IMR-90 (cell line): ENCODE results near the gene MANSC4. TPM values are rescaled to one million over a fixed set of nuclear protein-coding genes. Genes with fewer than 3 reads are reported as not detected.
A peak's percentile ranks its signal among the peaks of the same experiment; 100 is the strongest.

ENCODE experiments used
- ATAC-seq: fragments of 200-7000 bp; cut with Tn5 transposase; 2 replicates; pipeline ENCODE4 v1.9.1; 2020; ENCODE audit warnings: low read depth, mild to moderate bottlenecking, moderate library complexity
- BruUV-seq: library from RNA; stranded (reverse); fragments of 400-500 nt; replicated peaks from 2 replicates; lab custom pipeline; 2021; lab: Mats Ljungman, UMichigan
- CTCF ChIA-PET: fragments of 300-600 bp; formaldehyde crosslinking; extraction: SDS; loops from one replicate; lab custom pipeline; 2021; ENCODE audit warnings: antibody characterized with exemption; lab: Yijun Ruan, JAX
- POLR2A ChIA-PET: fragments of 300-600 bp; sonication (Branson Sonifier 250); formaldehyde crosslinking; loops from one replicate; lab custom pipeline; 2022; ENCODE audit warnings: antibody characterized with exemption; ENCODE audit not compliant: unreplicated experiment; lab: Charles Lee
- DNase-seq: peaks from one replicate; pipeline ENCODE4 v3.0.0; 2013
- H2AFZ ChIP-seq: replicated peaks from 2 replicates; pipeline ENCODE3; 2013; ENCODE audit warnings: low read length, mild to moderate bottlenecking; ENCODE audit not compliant: poor library complexity
- H2AK5ac ChIP-seq: 2 replicates; pipeline ENCODE4 v1.6.1; 2013; ENCODE audit warnings: low read depth, low read length, inconsistent platforms
- H2AK9ac ChIP-seq: replicated peaks from 2 replicates; pipeline ENCODE3; 2013; ENCODE audit warnings: mild to moderate bottlenecking, low read depth, low read length, moderate library complexity; ENCODE audit not compliant: poor library complexity
- H2BK120ac ChIP-seq: 2 replicates; pipeline ENCODE4 v1.6.1; 2013; ENCODE audit warnings: low read depth, low read length, inconsistent platforms
- H2BK15ac ChIP-seq: 3 replicates; pipeline ENCODE4 v1.6.1; 2013; ENCODE audit warnings: low read depth, low read length, inconsistent platforms
- H2BK20ac ChIP-seq: 2 replicates; pipeline ENCODE4 v1.6.1; 2013; ENCODE audit warnings: low read depth, mild to moderate bottlenecking, inconsistent platforms, low read length, moderate library complexity
- H2BK5ac ChIP-seq: 2 replicates; pipeline ENCODE4 v1.6.1; 2013; ENCODE audit warnings: mild to moderate bottlenecking, low read depth, low read length, inconsistent platforms; ENCODE audit not compliant: poor library complexity, severe bottlenecking
- H3K14ac ChIP-seq: replicated peaks from 2 replicates; pipeline ENCODE4 v1.6.1; 2013; ENCODE audit warnings: low read depth, low read length, inconsistent platforms
- H3K18ac ChIP-seq: 2 replicates; pipeline ENCODE4 v1.6.1; 2013; ENCODE audit warnings: low read depth, low read length, control low read depth
- H3K23ac ChIP-seq: 2 replicates; pipeline ENCODE4 v1.6.1; 2013; ENCODE audit warnings: low read depth, low read length, inconsistent platforms
- H3K27ac ChIP-seq: 2 replicates; pipeline ENCODE4 v1.5.1; 2013; ENCODE audit warnings: mild to moderate bottlenecking, control low read depth, low read length; ENCODE audit not compliant: insufficient read depth
- H3K27me3 ChIP-seq: 2 replicates; pipeline ENCODE4 v1.6.1; 2013; ENCODE audit warnings: low read length; ENCODE audit not compliant: control insufficient read depth, insufficient read depth
- H3K36me3 ChIP-seq: 2 replicates; pipeline ENCODE4 v1.6.1; 2013; ENCODE audit warnings: low read length, mixed read lengths; ENCODE audit not compliant: control insufficient read depth, insufficient read depth
- H3K4ac ChIP-seq: 2 replicates; pipeline ENCODE4 v1.6.1; 2013; ENCODE audit warnings: low read depth, low read length, inconsistent platforms
- H3K4me1 ChIP-seq: 2 replicates; pipeline ENCODE4 v1.6.1; 2013; ENCODE audit warnings: low read length, mixed read lengths; ENCODE audit not compliant: control insufficient read depth, insufficient read depth
- H3K4me2 ChIP-seq: 2 replicates; pipeline ENCODE4 v1.6.1; 2013; ENCODE audit warnings: low read depth, mild to moderate bottlenecking, control low read depth, low read length, moderate library complexity
- H3K4me3 ChIP-seq: 2 replicates; pipeline ENCODE4 v1.5.1; 2013; ENCODE audit warnings: low read depth, mild to moderate bottlenecking, control low read depth, low read length, moderate library complexity; ENCODE audit not compliant: insufficient read depth
- H3K56ac ChIP-seq: 2 replicates; pipeline ENCODE4 v1.6.1; 2013; ENCODE audit warnings: low read length, inconsistent platforms; ENCODE audit not compliant: insufficient read depth; ENCODE audit errors: extremely low read depth
- H3K79me1 ChIP-seq, 2 experiments: 2 replicates each; pipeline ENCODE4 v1.6.1; 2013; ENCODE audit warnings: low read length in 2 of 2, inconsistent platforms in 1 of 2, low read depth in 1 of 2
- H3K9ac ChIP-seq: 2 replicates; pipeline ENCODE4 v1.6.1; 2013; ENCODE audit warnings: low read depth, low read length, control low read depth
- H3K9me1 ChIP-seq: 2 replicates; pipeline ENCODE4 v1.6.1; 2013; ENCODE audit warnings: low read length, inconsistent platforms; ENCODE audit not compliant: insufficient read depth
- H3K9me3 ChIP-seq: 2 replicates; pipeline ENCODE4 v1.6.1; 2013; ENCODE audit warnings: low read length; ENCODE audit not compliant: control insufficient read depth, insufficient read depth
- H4K20me1 ChIP-seq: 2 replicates; pipeline ENCODE4 v1.6.1; 2013; ENCODE audit warnings: low read length, inconsistent platforms; ENCODE audit not compliant: insufficient read depth
- H4K5ac ChIP-seq: 2 replicates; pipeline ENCODE4 v1.6.1; 2013; ENCODE audit warnings: mild to moderate bottlenecking, low read depth, low read length, control low read depth
- H4K8ac ChIP-seq, 2 experiments: 2 replicates each; pipeline ENCODE4 v1.6.1; 2013; ENCODE audit warnings: low read depth in 2 of 2, low read length in 2 of 2, control low read depth in 1 of 2, inconsistent platforms in 1 of 2
- H4K91ac ChIP-seq: 2 replicates; pipeline ENCODE4 v1.6.1; 2013; ENCODE audit warnings: low read depth, low read length, inconsistent platforms; ENCODE audit not compliant: insufficient read depth
- FOS ChIP-seq: fragments of 150-350 bp; IDR thresholded peaks from 2 replicates; pipeline ENCODE4 v1.6.1; 2016; ENCODE audit warnings: low read depth, low read length
- NFE2L2 ChIP-seq: fragments of 150-350 bp; IDR thresholded peaks from 2 replicates; pipeline ENCODE4 v1.6.1; 2016; ENCODE audit warnings: low read depth, mild to moderate bottlenecking, low read length
- WGBS, 2 experiments: methylation state at CpG; one replicate each; pipeline versions ENCODE4 v1.1.5 to v1.1.7; 2013; ENCODE audit warnings: missing lambda C conversion rate in 2 of 2; ENCODE audit not compliant: insufficient read length in 1 of 2; ENCODE audit errors: extremely low coverage in 2 of 2; 5-methylcytosine and 5-hydroxymethylcytosine counted together
- dilution Hi-C: fragments of 300-500 bp; cut with HindIII; formaldehyde crosslinking; loops from one replicate; pipeline ENCODE4 v1.14.3; 2018; ENCODE audit warnings: low sequenced_read_pairs; ENCODE audit not compliant: unreplicated experiment
- in situ Hi-C: fragments of 300-500 bp; cut with MboI; formaldehyde crosslinking; loops from 3 replicates; pipeline ENCODE4 v1.14.3; 2019; ENCODE audit warnings: low sequenced_read_pairs, inconsistent platforms, mixed read lengths
- intact Hi-C: fragments of 100-400 bp; cut with micrococcal nuclease; formaldehyde crosslinking; loops from 2 replicates; pipeline ENCODE4 v1.10.0; 2022
- polyA plus RNA-seq, 3 experiments: library from polyadenylated mRNA; depleted of rRNA; stranded (reverse); fragments of >200 nt; gene quantifications; 2 replicates each; pipeline ENCODE4 v1.2.3, GENCODE V29; 2012; ENCODE audit warnings: low replicate concordance in 1 of 3
- total RNA-seq: library from RNA; depleted of rRNA; stranded (reverse); fragments of >200 nt; gene quantifications from 2 replicates; pipeline ENCODE4 v1.2.3, GENCODE V29; 2012

Gene MANSC4
- total and polyA plus RNA-seq, 2 of the 4 experiments (the other 2 are of a cell fraction): not detected

DNA sequence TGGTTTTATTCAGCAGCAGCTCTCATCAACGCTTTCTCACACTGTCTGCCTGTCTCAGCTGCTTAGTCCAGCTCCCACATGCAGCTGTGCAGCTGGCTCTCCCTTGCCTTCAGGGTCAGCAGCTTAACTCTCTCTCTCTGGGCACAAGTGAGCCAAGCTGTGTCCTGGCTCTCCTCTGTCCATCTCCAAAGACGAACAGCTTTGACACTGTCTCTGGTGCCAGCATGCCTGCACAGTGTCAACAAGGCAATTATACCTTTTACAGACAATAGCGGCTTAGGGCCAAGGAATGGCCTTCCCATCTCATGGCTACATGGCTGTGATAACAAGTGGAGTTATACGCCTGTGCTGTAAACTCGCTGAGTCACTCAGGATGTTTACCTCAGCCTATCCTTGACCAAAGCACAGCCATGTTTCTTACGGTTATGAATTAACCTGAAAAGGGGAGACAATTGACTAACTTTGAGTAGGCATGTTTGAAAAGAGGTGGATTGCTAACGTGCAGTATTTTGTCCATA is 38.4 kb upstream of the MANSC4 start:
- peak overlapping the region; percentile 67 for H2AFZ ChIP-seq
- dilution Hi-C loops (no loop called here), intact Hi-C loops (no loop called here), in situ Hi-C loops (no loop called here)
- H3K4me1 ChIP-seq: peaks cover 10% of the 10 kb centered on the region
- peak overlapping the region in 1 of 2 experiments; percentile 47; a peak in 2 of 4 replicates for H4K8ac ChIP-seq
- WGBS, 2 experiments: no CpG with 5 or more reads among the region's 7 CpGs
- no peak overlapping the region for H3K56ac ChIP-seq
- H4K20me1 ChIP-seq: 0 out of 2 replicates have a peak, but pooled peaks cover 3% of the 10 kb centered on the region
- H4K91ac ChIP-seq: 0 out of 2 replicates have a peak overlapping the region, but pooled peaks have one; percentile 57
- peak overlapping the region; percentile 63 for H3K4ac ChIP-seq
- H3K27ac ChIP-seq: peak overlapping the region; percentile 8; the same call in 1 of the 2 replicates
- TF ChIP-seq FOS (no peak), NFE2L2 (peak; percentile 71)
- H2AK9ac ChIP-seq: no peak overlapping the region
- ATAC-seq (peak; percentile 22; the same call in 1 of the 2 replicates), DNase-seq (peak; percentile 36)
- no peak overlapping the region for H3K23ac ChIP-seq
- peak overlapping the region; percentile 39; the same call in 1 of the 3 replicates for H2BK15ac ChIP-seq
- H2BK20ac ChIP-seq: peak overlapping the region; percentile 85; the same call in 1 of the 2 replicates
- H2AK5ac ChIP-seq: peak overlapping the region; percentile 85
- peak overlapping the region; percentile 60 for H3K18ac ChIP-seq
- BruUV-seq: no TSS peak
- no peaks in the 10 kb centered on the region for H3K79me1 ChIP-seq
- no peak overlapping the region for H3K4me3 ChIP-seq
- H3K9ac ChIP-seq: no peak overlapping the region
- H2BK5ac ChIP-seq: no peak overlapping the region
- no peak overlapping the region; the same call in 1 of the 2 replicates for H3K4me2 ChIP-seq
- H3K36me3 ChIP-seq: no peaks in the 10 kb centered on the region
- ChIA-PET CTCF (no interaction called here), POLR2A (no interaction called here)
- no peak overlapping the region for H3K14ac ChIP-seq
- no peaks in the 10 kb centered on the region for H3K27me3 ChIP-seq
- H4K5ac ChIP-seq: peak overlapping the region; percentile 12
- no peaks in the 10 kb centered on the region for H3K9me3 ChIP-seq
- peak overlapping the region; percentile 62; the same call in 1 of the 2 replicates for H2BK120ac ChIP-seq
- H3K9me1 ChIP-seq: no peaks in the 10 kb centered on the region
